Measurements from ENCODE around the gene TAAR9. TPM values are rescaled to one million over a fixed set of nuclear protein-coding genes. Genes with fewer than 3 reads are reported as not detected.

Gene TAAR9
- not detected for total RNA-seq

- H3K36me3 ChIP-seq (ENCODE audit: control insufficient read depth in 3 of 3, insufficient read depth in 3 of 3, low read length in 3 of 3), result no peaks in the 10 kb centered on the region
- no peak within 1 kb of the TSS for H3K4me3 ChIP-seq (ENCODE audit: low read length in 3 of 3)
- peaks cover 0 to 5% (median 3%) of the 10 kb centered on the region in 3 donors for H3K27me3 ChIP-seq (ENCODE audit: control insufficient read depth in 3 of 3, insufficient read depth in 3 of 3, low read length in 3 of 3)
- H3K9ac ChIP-seq (ENCODE audit: low read depth in 1 of 3, low read length in 3 of 3), result no peak within 1 kb of the TSS
- H3K4me1 ChIP-seq (ENCODE audit: control insufficient read depth in 3 of 3, insufficient read depth in 3 of 3, low read length in 3 of 3), result no peaks in the 10 kb centered on the region
- H3K27ac ChIP-seq (ENCODE audit: low read depth, low read length), result no peak within 1 kb of the TSS
- H3K9me3 ChIP-seq (ENCODE audit: control insufficient read depth in 3 of 3, low read length in 3 of 3), result no peaks in the 10 kb centered on the region
Observed at GRCh38 chr6:132537977-132538376, at the start of gene TAAR9. Gene TAAR9 (plus strand): TSS chr6:132538277. CDS start chr6:132538290, 13 bp downstream.

- Histone ChIP-seq H3K4me1 (ENCODE audit: control insufficient read depth in 3 of 3, insufficient read depth in 3 of 3, low read length in 3 of 3) (peaks cover 7 to 15% (median 12%) of the 10 kb centered on the region in 3 donors), H3K27ac (ENCODE audit: low read depth, low read length) (peak overlapping the region; percentile 60)
Observed at GRCh38 chr6:132489376-132489775, 48.7 kb upstream of the TAAR9 start.

GRCh38 chr6:132490024-132490423, 48.1 kb upstream of the TAAR9 start:
- Histone ChIP-seq H3K27ac (ENCODE audit: low read depth, low read length) (peak overlapping the region; percentile 60), H3K9me3 (ENCODE audit: control insufficient read depth in 3 of 3, low read length in 3 of 3) (no peaks in the 10 kb centered on the region), H3K36me3 (ENCODE audit: control insufficient read depth in 3 of 3, insufficient read depth in 3 of 3, low read length in 3 of 3) (no peaks in the 10 kb centered on the region), H3K4me3 (ENCODE audit: low read length in 3 of 3) (no peak overlapping the region), H3K9ac (ENCODE audit: low read depth in 1 of 3, low read length in 3 of 3) (no peak overlapping the region), H3K27me3 (ENCODE audit: control insufficient read depth in 3 of 3, insufficient read depth in 3 of 3, low read length in 3 of 3) (no peaks in the 10 kb centered on the region), H3K4me1 (ENCODE audit: control insufficient read depth in 3 of 3, insufficient read depth in 3 of 3, low read length in 3 of 3) (peaks cover 7 to 15% (median 12%) of the 10 kb centered on the region in 3 donors)

More at GRCh38 chr6:132489376-132489775, 48.7 kb upstream of the TAAR9 start:
- no peaks in the 10 kb centered on the region for H3K27me3 ChIP-seq (ENCODE audit: control insufficient read depth in 3 of 3, insufficient read depth in 3 of 3, low read length in 3 of 3)
- no peak overlapping the region for H3K9ac ChIP-seq (ENCODE audit: low read depth in 1 of 3, low read length in 3 of 3)
- H3K9me3 ChIP-seq (ENCODE audit: control insufficient read depth in 3 of 3, low read length in 3 of 3), result no peaks in the 10 kb centered on the region
- H3K4me3 ChIP-seq (ENCODE audit: low read length in 3 of 3), result no peak overlapping the region
- H3K36me3 ChIP-seq (ENCODE audit: control insufficient read depth in 3 of 3, insufficient read depth in 3 of 3, low read length in 3 of 3), result no peaks in the 10 kb centered on the region

- peak overlapping the region; percentile 60 for H3K27ac ChIP-seq (ENCODE audit: low read depth, low read length)
- H3K27me3 ChIP-seq (ENCODE audit: control insufficient read depth in 3 of 3, insufficient read depth in 3 of 3, low read length in 3 of 3), result no peaks in the 10 kb centered on the region
- peak overlapping the region in 1 of 3 donors; percentile 9 for H3K9ac ChIP-seq (ENCODE audit: low read depth in 1 of 3, low read length in 3 of 3)
- H3K36me3 ChIP-seq (ENCODE audit: control insufficient read depth in 3 of 3, insufficient read depth in 3 of 3, low read length in 3 of 3), result no peaks in the 10 kb centered on the region
- H3K9me3 ChIP-seq (ENCODE audit: control insufficient read depth in 3 of 3, low read length in 3 of 3), result no peaks in the 10 kb centered on the region
- H3K4me1 ChIP-seq (ENCODE audit: control insufficient read depth in 3 of 3, insufficient read depth in 3 of 3, low read length in 3 of 3), result peaks cover 7 to 15% (median 12%) of the 10 kb centered on the region in 3 donors
- H3K4me3 ChIP-seq (ENCODE audit: low read length in 3 of 3), result no peak overlapping the region
Observed at GRCh38 chr6:132490478-132491204, 47.4 kb upstream of the TAAR9 start.

GRCh38 chr6:132491303-132491702, 46.8 kb upstream of the TAAR9 start:
- H3K36me3 ChIP-seq (ENCODE audit: control insufficient read depth in 3 of 3, insufficient read depth in 3 of 3, low read length in 3 of 3), result no peaks in the 10 kb centered on the region
- no peak overlapping the region for H3K9ac ChIP-seq (ENCODE audit: low read depth in 1 of 3, low read length in 3 of 3)
- H3K4me1 ChIP-seq (ENCODE audit: control insufficient read depth in 3 of 3, insufficient read depth in 3 of 3, low read length in 3 of 3), result peaks cover 7 to 15% (median 12%) of the 10 kb centered on the region in 3 donors
- no peaks in the 10 kb centered on the region for H3K27me3 ChIP-seq (ENCODE audit: control insufficient read depth in 3 of 3, insufficient read depth in 3 of 3, low read length in 3 of 3)
- H3K9me3 ChIP-seq (ENCODE audit: control insufficient read depth in 3 of 3, low read length in 3 of 3), result no peaks in the 10 kb centered on the region
- H3K4me3 ChIP-seq (ENCODE audit: low read length in 3 of 3), result no peak overlapping the region
- no peak overlapping the region for H3K27ac ChIP-seq (ENCODE audit: low read depth, low read length)

- Histone ChIP-seq H3K4me3 (ENCODE audit: low read length in 3 of 3) (no peak overlapping the region), H3K4me1 (ENCODE audit: control insufficient read depth in 3 of 3, insufficient read depth in 3 of 3, low read length in 3 of 3) (peaks cover 7 to 15% (median 12%) of the 10 kb centered on the region in 3 donors), H3K9ac (ENCODE audit: low read depth in 1 of 3, low read length in 3 of 3) (no peak overlapping the region), H3K36me3 (ENCODE audit: control insufficient read depth in 3 of 3, insufficient read depth in 3 of 3, low read length in 3 of 3) (no peaks in the 10 kb centered on the region), H3K27me3 (ENCODE audit: control insufficient read depth in 3 of 3, insufficient read depth in 3 of 3, low read length in 3 of 3) (no peaks in the 10 kb centered on the region), H3K27ac (ENCODE audit: low read depth, low read length) (no peak overlapping the region), H3K9me3 (ENCODE audit: control insufficient read depth in 3 of 3, low read length in 3 of 3) (no peaks in the 10 kb centered on the region)
Observed at GRCh38 chr6:132491881-132492280, 46.2 kb upstream of the TAAR9 start.

GRCh38 chr6:132494954-132495353, 43.1 kb upstream of the TAAR9 start:
- Histone ChIP-seq H3K27me3 (ENCODE audit: control insufficient read depth in 3 of 3, insufficient read depth in 3 of 3, low read length in 3 of 3) (no peaks in the 10 kb centered on the region), H3K27ac (ENCODE audit: low read depth, low read length) (no peak overlapping the region), H3K4me3 (ENCODE audit: low read length in 3 of 3) (no peak overlapping the region), H3K36me3 (ENCODE audit: control insufficient read depth in 3 of 3, insufficient read depth in 3 of 3, low read length in 3 of 3) (peaks cover 0 to 7% (median 4%) of the 10 kb centered on the region in 3 donors), H3K4me1 (ENCODE audit: control insufficient read depth in 3 of 3, insufficient read depth in 3 of 3, low read length in 3 of 3) (peaks cover 7 to 14% (median 12%) of the 10 kb centered on the region in 3 donors), H3K9me3 (ENCODE audit: control insufficient read depth in 3 of 3, low read length in 3 of 3) (no peaks in the 10 kb centered on the region), H3K9ac (ENCODE audit: low read depth in 1 of 3, low read length in 3 of 3) (no peak overlapping the region)

- no peak overlapping the region for H3K9ac ChIP-seq (ENCODE audit: low read depth in 1 of 3, low read length in 3 of 3)
- peaks cover 0 to 7% (median 6%) of the 10 kb centered on the region in 3 donors for H3K36me3 ChIP-seq (ENCODE audit: control insufficient read depth in 3 of 3, insufficient read depth in 3 of 3, low read length in 3 of 3)
- no peak overlapping the region for H3K4me3 ChIP-seq (ENCODE audit: low read length in 3 of 3)
- peaks cover 4 to 7% (median 7%) of the 10 kb centered on the region in 3 donors for H3K4me1 ChIP-seq (ENCODE audit: control insufficient read depth in 3 of 3, insufficient read depth in 3 of 3, low read length in 3 of 3)
- H3K27me3 ChIP-seq (ENCODE audit: control insufficient read depth in 3 of 3, insufficient read depth in 3 of 3, low read length in 3 of 3), result no peaks in the 10 kb centered on the region
- H3K9me3 ChIP-seq (ENCODE audit: control insufficient read depth in 3 of 3, low read length in 3 of 3), result no peaks in the 10 kb centered on the region
- H3K27ac ChIP-seq (ENCODE audit: low read depth, low read length), result no peak overlapping the region
Observed at GRCh38 chr6:132495604-132496079, 42.4 kb upstream of the TAAR9 start.

- Histone ChIP-seq H3K9ac (ENCODE audit: low read depth in 1 of 3, low read length in 3 of 3) (no peak overlapping the region), H3K4me3 (ENCODE audit: low read length in 3 of 3) (no peak overlapping the region), H3K27me3 (ENCODE audit: control insufficient read depth in 3 of 3, insufficient read depth in 3 of 3, low read length in 3 of 3) (no peaks in the 10 kb centered on the region), H3K4me1 (ENCODE audit: control insufficient read depth in 3 of 3, insufficient read depth in 3 of 3, low read length in 3 of 3) (peaks cover 0 to 3% (median 2%) of the 10 kb centered on the region in 3 donors), H3K9me3 (ENCODE audit: control insufficient read depth in 3 of 3, low read length in 3 of 3) (no peaks in the 10 kb centered on the region), H3K27ac (ENCODE audit: low read depth, low read length) (no peak overlapping the region), H3K36me3 (ENCODE audit: control insufficient read depth in 3 of 3, insufficient read depth in 3 of 3, low read length in 3 of 3) (peaks cover 3 to 15% (median 11%) of the 10 kb centered on the region in 3 donors)
Observed at GRCh38 chr6:132496519-132497180, 41.4 kb upstream of the TAAR9 start.

GRCh38 chr6:132498638-132499037, 39.4 kb upstream of the TAAR9 start:
- Histone ChIP-seq H3K9me3 (ENCODE audit: control insufficient read depth in 3 of 3, low read length in 3 of 3) (no peaks in the 10 kb centered on the region), H3K4me3 (ENCODE audit: low read length in 3 of 3) (no peak overlapping the region), H3K27ac (ENCODE audit: low read depth, low read length) (no peak overlapping the region), H3K9ac (ENCODE audit: low read depth in 1 of 3, low read length in 3 of 3) (no peak overlapping the region), H3K36me3 (ENCODE audit: control insufficient read depth in 3 of 3, insufficient read depth in 3 of 3, low read length in 3 of 3) (peaks cover 3 to 20% (median 16%) of the 10 kb centered on the region in 3 donors), H3K4me1 (ENCODE audit: control insufficient read depth in 3 of 3, insufficient read depth in 3 of 3, low read length in 3 of 3) (no peaks in the 10 kb centered on the region), H3K27me3 (ENCODE audit: control insufficient read depth in 3 of 3, insufficient read depth in 3 of 3, low read length in 3 of 3) (no peaks in the 10 kb centered on the region)

Measured in skeletal muscle tissue (tissue), 4 donors.